GM18907 (cell line): ENCODE data around the gene GOLGA6L2.

Source experiments
- ATAC-seq: cut with Tn5 transposase; IDR thresholded peaks from one replicate; pipeline ENCODE4 v1.9.1; 2021; ENCODE audit warnings: mild to moderate bottlenecking, moderate library complexity; ENCODE audit not compliant: unreplicated experiment

Gene GOLGA6L2

DNA sequence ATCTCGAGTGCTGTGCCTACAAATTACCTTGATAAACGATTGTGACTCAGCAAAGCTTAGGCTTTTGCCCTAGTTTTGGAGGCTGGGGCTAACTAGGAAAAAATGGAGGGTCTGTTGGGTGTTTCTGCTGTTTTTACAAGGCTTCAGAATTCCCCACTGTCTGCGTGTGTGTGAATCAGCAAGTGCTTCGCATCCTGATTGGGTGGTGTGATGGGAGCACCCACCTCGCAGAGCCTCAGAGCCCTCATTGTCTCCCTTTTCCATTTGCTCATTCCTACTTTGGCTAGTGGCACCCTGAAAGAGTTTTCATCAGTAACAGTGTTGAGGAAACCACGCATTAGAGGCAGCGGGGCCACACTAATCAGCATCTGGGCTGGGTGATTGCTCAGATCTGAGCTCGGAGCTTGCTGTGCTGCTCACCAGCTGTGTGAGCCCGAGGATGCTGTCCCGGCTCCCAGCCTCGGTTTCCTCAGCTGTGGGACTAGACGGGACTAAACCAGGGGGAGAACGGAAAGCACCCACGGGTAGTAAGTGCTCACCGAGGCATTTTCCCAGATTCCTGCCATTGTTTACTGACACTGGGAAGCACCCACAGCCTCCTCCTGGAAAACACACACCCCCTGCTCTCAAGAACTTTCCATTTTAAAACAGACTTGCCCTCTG is 51.9 kb downstream of the GOLGA6L2 start:
- ATAC-seq = no peak
